HG02970 (cell line): Measurements from ENCODE around the gene CD84.
"Not testable (repeated sequence)": the region's sequence is repeated elsewhere in the genome, so short reads cannot be mapped to it uniquely, and the experiment has no call there.

Experiments
- ATAC-seq: cut with Tn5 transposase; IDR thresholded peaks from one replicate; pipeline ENCODE4 v1.9.1; 2021; ENCODE audit warnings: mild to moderate bottlenecking, moderate library complexity, moderate number of reproducible peaks; ENCODE audit not compliant: unreplicated experiment, low FRiP score

CD84 gene

GRCh38 chr1:160544647-160545046, 34.6 kb downstream of the CD84 start:
- no peak for ATAC-seq

DNA sequence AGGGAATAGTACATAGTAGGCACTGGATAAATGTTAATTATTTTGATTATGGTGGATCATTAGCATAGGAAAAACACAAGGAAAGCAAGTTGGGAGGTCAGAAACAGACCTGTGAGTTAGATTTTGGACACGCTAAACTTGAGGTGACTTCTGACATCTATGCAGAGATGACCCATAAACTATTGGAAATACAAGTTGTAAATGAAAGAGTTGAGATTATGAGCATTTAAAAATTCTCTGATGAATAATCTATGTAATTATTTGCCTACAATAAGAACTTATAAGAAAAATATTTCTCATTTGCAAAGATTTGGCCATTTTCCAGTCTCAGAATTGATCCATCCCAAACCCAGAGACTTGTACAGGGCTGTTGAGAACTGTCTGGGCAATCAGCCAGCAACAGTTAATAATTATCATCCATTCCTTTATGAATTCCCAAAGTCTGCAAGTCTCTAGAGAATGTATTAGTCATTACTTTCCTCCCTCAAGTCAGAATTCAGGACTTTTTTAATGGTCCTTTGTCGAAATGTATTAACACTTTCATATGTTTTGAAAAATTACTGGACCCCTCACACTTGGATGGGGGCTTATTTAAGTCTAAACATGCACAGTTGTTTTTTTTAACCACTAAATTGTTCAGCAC, 36.9 kb downstream of the CD84 start:
- no peak for ATAC-seq

DNA sequence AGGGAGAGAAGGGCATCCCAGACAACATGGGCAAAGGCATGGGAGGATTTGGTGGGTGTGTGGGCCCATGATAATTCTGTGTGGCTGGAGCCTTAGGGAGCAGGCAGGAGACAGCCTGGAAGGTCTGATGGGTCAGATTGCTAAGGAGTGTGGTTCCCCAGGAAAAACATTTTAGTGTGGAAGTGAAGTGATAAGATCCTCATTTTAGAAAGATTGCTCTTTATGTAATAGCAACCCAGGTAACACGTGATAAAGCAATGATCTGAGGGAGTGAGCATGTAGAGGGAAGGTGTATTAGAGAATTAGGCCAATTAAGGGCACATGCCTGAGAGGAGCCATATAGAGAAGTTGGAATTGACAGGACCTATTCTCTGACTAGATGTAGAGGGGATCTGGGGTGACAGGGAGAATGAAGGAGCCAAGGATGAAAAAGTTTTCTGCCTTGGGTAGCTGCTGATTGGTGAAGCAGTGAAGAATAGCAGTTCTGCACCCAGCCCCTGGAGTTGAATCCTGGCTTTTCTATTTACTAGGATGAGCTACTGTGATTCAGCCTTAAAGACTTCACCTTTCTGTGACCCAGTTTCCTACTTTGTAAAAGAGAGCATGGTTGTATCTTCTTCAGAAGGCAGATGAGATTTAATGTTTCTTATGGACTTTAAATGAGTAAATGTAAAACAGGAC, 37.5 kb downstream of the CD84 start:
- no peak for ATAC-seq

- ATAC-seq, result no peak
Measured at GRCh38 chr1:160540859-160541233, 38.5 kb downstream of the CD84 start.

DNA sequence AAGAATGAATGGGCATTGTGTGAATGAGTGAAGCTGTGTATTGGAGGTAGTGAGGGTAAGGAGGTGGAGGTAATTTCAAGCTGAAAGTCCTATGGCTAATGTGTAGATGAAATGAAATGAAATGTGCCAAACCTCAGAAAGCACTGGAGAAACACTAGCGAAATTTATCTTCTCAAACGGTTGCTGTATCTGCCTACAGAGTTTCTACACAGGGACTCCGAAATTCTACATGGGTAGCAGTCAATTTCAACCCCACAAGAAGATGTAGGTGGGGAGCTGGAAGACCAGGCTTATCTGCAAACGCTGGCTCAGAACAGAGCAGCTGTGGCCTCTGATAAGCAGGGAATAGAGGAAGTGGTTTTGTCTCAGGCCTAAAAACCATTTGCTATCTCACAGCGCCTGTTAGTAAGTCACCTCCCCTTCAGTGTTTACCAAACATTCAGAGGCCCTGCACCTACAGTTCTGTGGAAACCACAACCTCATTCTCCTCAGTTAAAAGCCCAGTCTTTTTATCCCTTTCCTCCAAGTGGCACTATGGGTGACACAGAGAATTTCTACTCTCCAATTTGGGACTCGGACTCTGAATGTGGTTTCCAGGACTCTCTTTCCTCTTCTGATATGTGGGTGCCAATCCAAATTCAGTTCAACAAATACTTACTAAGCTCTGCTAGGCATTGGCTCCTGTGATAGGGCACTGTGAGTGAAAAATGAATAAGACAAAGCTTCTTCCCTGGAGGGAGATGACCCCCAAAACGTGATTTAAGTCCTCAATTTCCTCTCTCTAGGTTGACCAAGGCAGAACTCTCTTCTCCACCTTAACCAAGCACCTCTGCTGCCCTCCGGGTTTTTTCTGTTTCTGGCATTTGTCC, 39.1 kb downstream of the CD84 start:
- no peak for ATAC-seq

GRCh38 chr1:160539684-160539989, 39.7 kb downstream of the CD84 start:
- no peak for ATAC-seq

DNA sequence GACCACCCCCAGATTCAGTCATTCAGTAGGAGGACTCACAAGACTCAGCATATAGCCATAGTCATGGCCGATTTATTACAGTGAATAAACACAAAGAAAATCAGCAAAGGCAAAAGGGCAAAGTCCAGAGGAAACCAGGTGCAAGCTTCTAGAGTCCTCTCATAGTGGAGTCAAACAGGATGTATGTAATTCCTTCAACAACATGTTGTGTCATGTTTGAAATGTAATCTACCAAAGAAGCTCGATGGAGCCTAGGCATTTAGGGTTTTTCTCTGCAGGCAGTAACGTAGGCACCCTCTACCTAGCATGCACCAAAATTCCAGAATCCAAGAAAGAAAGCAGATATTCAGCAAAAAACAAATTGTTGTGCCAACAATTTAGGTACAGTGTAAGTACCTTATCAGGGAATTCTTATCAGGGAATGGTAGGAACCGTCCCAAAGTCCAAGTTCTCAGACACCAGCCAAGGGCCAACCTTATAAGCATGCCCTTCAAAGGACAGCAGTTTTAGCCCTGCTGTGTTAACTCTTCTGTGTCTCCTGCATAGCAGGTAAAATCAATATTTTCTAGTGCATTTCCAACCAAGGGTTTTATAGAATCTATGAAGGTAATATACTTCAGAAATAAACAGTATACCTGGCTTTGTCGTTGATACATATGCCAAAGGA, 40.2 kb downstream of the CD84 start:
- no peak for ATAC-seq

GRCh38 chr1:160537714-160538665, 41.3 kb downstream of the CD84 start:
- no peak for ATAC-seq

DNA sequence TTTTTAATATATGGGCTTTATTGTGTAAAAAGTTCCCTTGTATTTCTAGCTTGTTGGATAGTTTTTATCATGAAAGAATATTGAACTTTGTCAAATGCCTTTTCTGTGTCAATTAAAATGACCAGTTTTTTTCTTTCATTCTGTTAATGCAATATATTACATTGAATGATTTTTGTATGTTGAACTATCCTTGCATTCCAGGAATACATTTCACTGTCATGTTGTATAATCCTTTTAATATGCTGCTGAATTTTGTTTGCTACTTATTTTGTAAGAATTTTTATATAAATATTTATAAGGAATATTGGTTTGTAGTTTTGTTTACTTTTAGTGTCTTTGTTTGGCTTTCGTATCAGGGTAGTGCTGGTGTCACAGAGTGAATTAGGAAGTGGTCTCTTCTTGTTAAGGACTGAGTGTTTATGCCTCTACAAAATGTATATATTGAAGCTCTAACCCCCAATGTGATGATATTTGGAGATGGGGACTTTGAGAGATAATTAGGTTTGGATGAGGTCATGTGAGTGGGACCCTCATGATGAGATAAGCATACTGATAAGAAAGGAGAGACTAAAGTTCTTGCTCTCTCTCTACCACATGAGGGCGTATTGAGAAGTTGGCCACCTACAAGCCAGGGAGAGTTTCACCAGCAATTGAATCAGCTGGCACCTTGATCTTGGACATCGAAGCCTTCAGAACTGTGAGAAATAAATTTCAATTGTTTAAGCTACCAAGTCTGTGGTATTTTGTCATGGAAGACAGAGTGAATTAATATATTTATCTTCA, 44.3 kb downstream of the CD84 start:
- no peak for ATAC-seq

- ATAC-seq, result not testable (repeated sequence)
Measured at GRCh38 chr1:160532557-160532813, 46.8 kb downstream of the CD84 start.

GRCh38 chr1:160531809-160532556, 47.3 kb downstream of the CD84 start:
- ATAC-seq, result not testable (repeated sequence)

DNA sequence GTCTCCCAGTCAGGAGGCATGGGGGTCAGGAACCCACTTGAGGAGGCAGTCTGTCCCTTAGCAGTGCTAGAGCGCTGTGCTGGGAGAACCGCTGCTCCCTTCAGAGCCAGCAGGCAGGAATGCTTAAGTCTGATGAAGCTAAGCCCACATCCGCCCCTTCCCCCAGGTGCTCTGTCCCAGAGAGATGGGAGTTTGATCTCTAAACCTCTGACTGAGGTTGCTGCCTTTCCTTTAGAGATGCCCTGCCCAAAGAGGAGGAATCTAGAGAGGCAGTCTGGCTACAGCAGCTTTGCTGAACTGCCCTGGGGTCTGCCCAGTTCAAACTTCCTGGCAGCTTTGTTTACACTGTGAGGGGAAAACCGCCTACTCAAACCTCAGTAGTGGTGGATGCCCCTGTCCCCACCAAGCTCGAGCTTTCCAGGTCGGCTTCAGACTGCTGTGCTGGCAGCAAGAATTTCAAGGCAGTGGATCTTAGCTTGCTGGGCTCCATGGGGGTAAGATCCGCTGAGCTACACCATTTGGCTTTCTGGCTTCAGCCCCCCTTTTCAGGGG, 49.8 kb downstream of the CD84 start:
- not testable (repeated sequence) for ATAC-seq

DNA sequence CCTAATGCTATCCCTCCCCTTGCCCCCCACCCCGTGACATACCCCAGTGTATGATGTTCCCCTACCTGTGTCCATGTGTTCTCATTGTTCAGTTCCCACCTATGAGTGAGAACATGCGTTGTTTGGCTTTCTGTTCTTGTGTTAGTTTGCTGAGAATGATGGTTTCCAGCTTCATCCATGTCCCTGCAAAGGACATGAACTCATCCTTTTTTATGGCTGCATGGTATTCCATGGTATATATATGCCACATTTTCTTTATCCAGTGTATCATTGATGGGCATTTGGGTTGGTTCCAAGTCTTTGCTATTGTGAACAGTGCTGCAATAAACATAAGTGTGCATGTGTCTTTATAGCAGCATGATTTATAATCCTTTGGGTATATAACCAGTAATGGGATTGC, 55.5 kb downstream of the CD84 start:
- not testable (repeated sequence) for ATAC-seq

DNA sequence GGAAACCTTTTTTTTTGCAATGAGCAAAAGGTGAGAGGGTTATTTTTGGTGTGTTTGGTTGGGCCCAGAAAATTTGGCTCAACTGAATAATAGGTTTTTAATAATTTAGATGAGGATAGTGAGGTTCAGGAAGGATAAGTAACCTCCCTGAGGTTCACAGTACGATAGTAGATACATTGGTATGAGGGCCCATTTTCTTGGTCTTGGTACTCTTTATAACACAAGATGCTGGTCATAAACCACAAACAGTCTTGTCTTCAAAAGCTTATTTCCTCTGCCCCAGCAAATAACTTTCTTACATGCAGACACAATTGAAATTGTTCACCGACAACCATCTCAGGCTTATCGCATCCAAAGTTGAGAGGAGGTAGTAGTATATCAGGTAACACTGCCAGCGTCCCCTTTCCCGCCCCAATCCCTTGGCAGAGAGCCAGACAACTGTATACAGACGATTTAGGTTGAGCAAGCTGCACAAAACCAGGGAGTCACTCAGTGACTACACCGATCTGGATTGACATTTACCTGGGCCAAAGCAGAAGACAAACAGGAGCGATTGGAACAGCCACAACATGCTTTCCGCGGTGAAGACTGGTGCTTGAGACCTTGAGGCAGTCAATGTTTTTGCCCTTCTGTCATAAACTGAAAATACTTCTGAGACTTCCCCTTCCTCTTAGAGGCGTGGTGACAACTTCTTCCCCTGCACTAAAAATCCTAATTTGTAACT, 56.5 kb downstream of the CD84 start, which contains the start of gene SLAMF6:
SLAMF6 (minus strand) TSS at position 634 of the 724 bp plus-strand sequence; CDS start at position 571, 63 bp downstream.
- no peak for ATAC-seq

GRCh38 chr1:160522136-160522535, 57.2 kb downstream of the CD84 start:
- ATAC-seq, result no peak

- no peak for ATAC-seq
Measured at GRCh38 chr1:160521554-160521953, 57.7 kb downstream of the CD84 start.

DNA sequence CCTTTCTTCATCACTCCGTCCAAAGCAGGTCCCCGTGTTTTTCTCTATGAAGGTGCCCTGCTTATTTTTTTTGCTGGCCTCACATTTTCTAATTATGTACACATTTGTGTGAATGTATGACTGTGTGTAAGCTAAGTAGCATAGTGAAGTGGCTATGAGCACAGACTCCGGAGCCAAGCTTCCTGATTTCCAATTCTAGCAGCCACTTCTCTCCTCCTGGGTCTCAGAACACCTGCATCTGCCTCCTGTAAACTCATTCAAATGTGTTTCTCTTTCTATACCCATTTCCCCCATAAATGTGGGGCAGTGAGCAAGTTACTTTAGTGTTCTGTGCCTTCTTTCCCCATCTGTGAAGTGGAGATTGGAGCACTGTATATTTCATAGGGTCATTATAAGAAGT, 58.3 kb downstream of the CD84 start:
- ATAC-seq, result no peak

- ATAC-seq, result no peak
Measured at GRCh38 chr1:160520582-160520981, 58.7 kb downstream of the CD84 start.
